SKM-1 (cell line): ENCODE measurements around the gene MACF1.

Source experiments
- DNase-seq: peaks from one replicate; lab custom pipeline; 2025; ENCODE audit not compliant: unreplicated experiment; lab: John Stamatoyannopoulos, UW

MACF1 gene

DNA sequence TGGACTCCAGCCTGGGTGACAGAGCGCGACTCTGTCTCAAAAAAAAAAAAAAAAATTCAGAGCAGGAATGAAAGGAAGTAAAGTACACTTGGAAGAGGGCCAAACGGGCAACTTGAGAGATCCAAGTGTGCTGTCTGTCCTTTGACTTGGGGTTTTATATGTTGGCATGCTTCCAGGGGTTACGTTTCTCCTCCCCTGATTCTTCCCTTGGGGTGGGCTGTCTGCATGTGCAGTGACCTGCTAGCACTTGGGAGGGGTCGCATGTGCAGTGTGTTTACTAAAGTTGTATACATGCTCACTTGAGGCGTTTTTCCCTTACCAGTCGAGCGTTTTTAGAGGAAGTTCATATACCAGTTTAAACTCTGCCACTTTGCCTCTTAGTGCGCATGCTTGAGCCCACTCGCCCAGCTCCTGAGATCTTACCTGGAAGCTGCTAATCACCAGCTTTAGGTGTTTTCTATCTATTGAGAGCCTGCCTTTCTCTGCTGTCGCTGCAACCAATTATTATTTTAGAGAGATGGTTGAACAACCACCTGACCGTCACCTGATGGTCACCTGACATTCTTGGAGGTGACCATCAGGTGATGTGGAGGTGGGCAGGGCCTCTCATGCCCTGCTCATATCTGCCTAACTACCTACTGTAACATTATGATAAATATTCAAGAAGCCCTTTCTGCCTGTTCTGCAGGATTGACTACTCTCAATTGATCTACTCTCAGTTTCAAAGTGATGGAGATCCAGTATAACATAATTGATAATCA, 140.1 kb downstream of the MACF1 start:
- DNase-seq, result no peak

DNA sequence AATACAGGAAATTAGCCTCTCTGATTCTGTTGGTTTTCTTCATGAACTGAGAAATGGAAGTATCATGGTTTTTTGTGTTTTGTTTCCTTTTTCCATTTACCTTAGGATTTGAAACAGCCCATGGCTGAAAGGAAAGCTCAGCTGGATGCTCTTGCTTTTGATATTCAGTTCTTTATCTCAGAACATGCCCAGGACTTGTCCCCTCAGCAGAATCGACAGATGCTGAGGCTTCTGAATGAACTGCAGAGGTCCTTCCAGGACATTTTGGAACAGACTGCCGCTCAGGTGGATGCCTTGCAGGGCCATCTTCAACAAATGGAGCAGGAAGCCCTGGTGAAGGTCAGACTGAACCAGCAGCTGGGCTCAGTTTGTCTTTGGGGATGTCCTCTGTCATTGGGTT, 142.4 kb downstream of the MACF1 start:
- no peak for DNase-seq

DNA sequence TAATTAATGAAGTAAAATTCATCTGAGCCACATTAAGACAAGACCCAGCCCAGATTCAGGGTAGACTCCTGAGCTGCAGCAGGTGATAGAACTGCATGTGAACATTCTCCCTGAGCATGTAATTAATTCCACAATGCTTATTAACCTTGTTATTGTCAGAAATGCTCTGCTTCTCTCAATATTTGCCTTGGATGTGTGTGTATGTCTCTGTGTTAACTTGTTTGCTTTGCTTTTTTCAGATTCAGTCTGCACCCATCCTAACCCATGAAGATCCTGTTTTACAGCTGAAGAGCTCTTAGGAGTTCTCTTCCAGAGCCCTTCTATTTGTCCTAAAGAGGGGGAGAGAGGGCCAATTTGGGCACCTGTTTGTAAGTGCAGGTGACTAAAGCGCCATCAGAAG, 143.8 kb downstream of the MACF1 start:
- DNase-seq, result no peak

DNA sequence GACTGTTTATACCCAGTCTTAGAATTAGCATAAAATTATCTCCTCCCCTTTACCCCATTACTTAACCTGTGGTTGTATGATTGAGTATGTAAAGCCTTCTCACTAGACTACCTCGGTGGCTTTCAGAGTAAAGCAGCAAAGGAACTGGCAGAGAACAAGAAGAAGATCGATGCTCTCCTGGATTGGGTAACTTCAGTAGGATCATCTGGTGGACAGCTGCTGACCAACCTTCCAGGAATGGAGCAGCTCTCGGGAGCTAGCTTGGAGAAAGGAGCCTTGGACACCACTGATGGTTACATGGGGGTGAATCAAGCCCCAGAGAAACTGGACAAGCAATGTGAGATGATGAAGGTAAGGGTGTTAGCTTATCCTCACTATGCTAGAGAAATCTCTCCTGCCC, 148.4 kb downstream of the MACF1 start:
- DNase-seq, result no peak

- DNase-seq, result no peak
Measured at GRCh38 chr1:39354572-39354971, 150.1 kb downstream of the MACF1 start.

- DNase-seq, result no peak
Measured at GRCh38 chr1:39358491-39358890, 154.0 kb downstream of the MACF1 start.

- no peak for DNase-seq
Measured at GRCh38 chr1:39359028-39359570, 154.6 kb downstream of the MACF1 start.

DNA sequence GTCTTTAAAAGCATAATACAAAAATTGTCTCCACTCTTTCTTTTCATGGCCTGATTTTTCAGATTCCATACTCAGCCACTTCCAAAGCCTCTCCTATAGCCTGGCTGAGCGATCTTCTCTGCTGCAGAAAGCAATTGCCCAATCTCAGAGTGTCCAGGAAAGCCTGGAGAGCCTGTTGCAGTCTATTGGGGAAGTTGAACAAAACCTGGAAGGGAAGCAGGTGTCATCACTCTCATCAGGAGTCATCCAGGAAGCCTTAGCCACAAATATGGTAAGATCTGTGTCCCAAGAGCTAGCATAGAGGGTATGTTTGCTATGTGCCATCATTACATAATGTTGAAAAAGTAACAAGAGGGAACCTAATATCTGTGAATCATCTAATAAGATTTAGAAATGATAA, 156.2 kb downstream of the MACF1 start:
- DNase-seq, result peak; percentile 62

- no peak for DNase-seq
Measured at GRCh38 chr1:39361446-39361845, 157.0 kb downstream of the MACF1 start.

- no peak for DNase-seq
Measured at GRCh38 chr1:39363267-39363666, 158.8 kb downstream of the MACF1 start.

DNA sequence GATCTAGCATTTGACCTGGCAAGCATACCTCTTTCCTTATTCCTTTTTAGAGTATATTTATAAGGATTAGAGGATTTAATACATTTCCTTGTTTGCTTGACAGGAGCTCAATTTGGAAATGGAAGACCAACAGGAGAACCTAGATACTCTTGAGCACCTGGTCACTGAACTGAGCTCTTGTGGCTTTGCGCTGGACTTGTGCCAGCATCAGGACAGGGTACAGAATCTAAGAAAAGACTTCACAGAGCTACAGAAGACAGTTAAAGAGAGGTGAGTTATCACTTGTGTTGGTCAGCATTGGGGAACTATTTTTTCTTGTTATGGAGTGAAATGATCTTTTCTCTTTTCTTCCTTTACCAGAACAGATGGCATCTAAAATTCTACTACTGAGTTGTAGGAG, 163.6 kb downstream of the MACF1 start:
- no peak for DNase-seq

DNA sequence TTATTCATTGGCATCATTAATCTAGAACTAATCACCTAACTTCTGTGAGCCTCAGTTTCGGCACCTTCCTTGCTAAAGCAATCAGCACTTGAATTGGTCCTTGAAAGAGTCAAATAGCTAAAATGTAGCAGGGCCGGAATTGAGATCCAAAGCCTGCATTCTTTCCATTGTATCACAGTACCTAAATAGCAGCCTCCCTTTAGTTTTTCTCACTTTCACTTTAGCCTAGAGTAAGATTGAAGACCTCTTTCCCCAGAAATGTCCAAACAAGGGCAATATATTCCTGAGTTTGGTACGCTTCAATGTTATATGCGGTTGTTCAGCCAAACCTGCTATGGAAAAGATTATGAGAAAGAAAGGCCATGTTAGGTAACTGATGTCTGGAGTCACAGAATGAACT, 165.1 kb downstream of the MACF1 start:
- DNase-seq, result no peak

DNA sequence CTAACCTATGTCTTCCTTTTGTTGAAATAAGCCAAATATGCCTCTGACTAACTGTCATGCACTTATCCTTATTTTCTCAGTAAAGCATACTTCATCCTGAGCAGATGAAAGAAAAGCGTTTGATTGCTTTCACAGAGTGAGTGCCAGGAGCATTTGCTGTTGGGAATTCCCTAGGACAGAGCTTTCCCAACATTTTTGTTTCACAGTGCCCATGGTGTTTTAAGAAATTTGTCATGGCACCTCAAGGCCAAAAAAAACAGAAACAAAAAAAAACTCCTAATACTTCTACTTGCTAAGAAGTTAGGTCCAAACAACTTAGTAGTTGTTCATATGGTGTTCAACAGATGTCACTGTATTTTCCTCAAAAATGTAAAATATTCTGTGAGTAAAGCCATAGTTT, 166.1 kb downstream of the MACF1 start:
- no peak for DNase-seq

DNA sequence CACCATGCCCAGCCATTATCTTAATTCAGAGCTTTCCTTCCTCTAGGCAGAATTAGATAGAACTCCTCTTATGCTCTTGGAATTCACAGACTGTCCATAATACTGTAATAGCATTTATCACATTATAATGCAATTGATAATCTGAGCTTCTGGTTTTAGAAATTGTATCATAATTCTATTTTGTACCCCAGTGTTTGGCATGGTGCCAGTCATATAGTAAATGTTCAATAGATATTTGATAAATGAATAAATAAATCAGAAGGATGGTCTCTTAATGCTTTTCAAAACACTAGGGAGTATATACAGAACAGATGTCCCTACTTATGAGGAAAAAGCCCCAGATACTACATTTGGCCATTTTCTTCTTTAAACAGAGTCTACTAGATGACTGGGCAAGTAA, 167.6 kb downstream of the MACF1 start:
- no peak for DNase-seq

GRCh38 chr1:39376656-39377055, 172.2 kb downstream of the MACF1 start:
- no peak for DNase-seq

DNA sequence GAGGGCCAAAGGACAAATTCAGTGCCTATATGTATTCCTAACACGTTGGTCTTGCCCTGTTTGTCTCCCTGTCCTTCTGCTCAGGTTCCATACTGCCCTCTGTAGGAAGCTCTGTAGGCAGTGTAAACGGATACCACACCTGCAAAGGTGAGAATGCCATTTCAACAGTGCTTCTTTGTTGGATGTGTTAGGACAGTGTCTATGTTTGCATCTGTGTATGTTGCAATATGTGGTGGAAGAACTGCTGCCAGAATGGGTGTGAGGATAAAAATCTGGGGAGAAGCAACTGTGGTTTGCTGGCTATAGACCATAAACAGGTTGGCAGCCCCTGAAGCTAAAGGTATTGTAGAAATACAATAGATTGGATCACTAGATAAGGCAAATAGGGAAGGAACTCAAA, 173.9 kb downstream of the MACF1 start:
- DNase-seq, result no peak

DNA sequence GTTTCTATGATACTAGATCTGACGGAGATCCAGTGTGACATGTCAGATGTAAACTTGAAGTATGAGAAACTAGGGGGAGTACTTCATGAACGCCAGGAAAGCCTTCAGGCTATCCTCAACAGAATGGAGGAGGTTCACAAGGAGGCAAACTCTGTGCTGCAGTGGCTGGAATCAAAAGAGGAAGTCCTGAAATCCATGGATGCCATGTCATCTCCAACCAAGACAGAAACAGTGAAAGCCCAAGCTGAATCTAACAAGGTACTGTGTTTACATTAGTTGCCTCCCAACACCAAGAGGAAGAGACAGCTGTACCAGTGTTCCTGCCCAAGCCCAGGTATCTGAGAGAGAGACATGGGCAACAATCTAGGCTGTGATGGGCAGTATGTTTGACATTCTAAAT, 174.7 kb downstream of the MACF1 start:
- DNase-seq, result no peak

DNA sequence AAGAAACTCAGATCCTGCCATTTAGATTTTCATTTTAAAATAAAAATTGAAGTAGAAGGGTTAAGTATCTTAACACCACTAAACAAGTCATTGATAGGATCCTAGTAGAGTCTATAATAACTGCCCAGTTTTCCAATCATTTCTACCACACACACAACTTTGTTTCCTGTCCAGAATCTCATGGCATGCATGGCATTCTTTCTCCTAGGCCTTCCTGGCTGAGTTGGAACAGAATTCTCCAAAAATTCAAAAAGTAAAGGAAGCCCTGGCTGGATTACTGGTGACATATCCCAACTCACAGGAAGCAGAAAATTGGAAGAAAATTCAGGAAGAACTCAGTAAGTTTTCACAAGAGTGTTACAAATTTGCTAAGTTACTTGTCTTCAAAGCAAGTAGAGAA, 175.5 kb downstream of the MACF1 start:
- DNase-seq, result no peak

- no peak for DNase-seq
Measured at GRCh38 chr1:39381839-39382238, 177.3 kb downstream of the MACF1 start.

DNA sequence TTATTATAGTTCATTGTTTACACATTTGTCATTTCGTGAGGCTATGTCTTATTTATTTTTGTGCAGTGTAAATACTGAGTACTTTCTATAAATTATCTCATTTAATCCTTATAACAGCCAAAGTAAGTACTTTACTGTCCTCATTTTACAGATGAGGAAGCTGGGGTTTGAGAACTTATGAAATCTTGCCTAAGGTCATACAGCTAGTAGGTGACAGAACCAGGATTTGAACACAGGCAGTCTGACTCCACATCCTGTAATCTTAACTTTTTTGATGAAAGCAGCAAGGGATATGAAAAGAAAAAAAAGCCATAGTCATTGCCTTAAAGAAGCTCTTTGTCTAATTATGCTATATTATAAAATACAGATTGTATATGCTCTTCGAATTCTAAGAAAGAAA, 179.8 kb downstream of the MACF1 start:
- DNase-seq, result peak; percentile 25

GRCh38 chr1:39385067-39385988, 180.8 kb downstream of the MACF1 start:
- DNase-seq, result no peak

DNA sequence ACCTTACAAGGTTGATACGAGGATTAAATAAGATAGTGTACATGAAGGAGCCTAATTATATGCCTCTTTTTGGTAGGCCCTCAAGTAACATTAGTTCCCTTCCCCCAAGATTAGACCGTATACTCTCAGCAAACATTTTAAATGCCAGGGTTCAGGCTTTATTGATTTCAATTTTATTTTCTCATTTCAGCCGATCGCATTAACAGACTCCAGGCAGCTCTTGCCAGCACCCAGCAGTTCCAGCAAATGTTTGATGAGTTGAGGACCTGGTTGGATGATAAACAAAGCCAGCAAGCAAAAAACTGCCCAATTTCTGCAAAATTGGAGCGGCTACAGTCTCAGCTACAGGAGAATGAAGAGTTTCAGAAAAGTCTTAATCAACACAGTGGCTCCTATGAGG, 182.5 kb downstream of the MACF1 start:
- DNase-seq, result no peak
